H9 (cell line): Measurements from ENCODE around the gene L3MBTL1. TPM values are rescaled to one million over a fixed set of nuclear protein-coding genes. Genes with fewer than 3 reads are reported as not detected.

Source experiments
- DNase-seq: peaks from one replicate; pipeline ENCODE4 v3.0.0-alpha.2; 2017
- H2AFZ ChIP-seq: one replicate; pipeline ENCODE4 v1.6.1; 2013; ENCODE audit warnings: mild to moderate bottlenecking, low read length, control low read depth, moderate library complexity
- H2AK5ac ChIP-seq: 2 replicates; pipeline ENCODE4 v1.6.1; 2013; ENCODE audit warnings: low read length, control low read depth, mixed read lengths; ENCODE audit not compliant: insufficient read length
- H2BK120ac ChIP-seq: one replicate; pipeline ENCODE4 v1.6.1; 2013; ENCODE audit warnings: low read depth, mild to moderate bottlenecking, low read length, control low read depth, inconsistent platforms; ENCODE audit not compliant: poor library complexity, severe bottlenecking
- H2BK12ac ChIP-seq: 2 replicates; pipeline ENCODE4 v1.6.1; 2013; ENCODE audit warnings: low read length, control low read depth, mixed read lengths, low read depth; ENCODE audit not compliant: insufficient read length
- H2BK15ac ChIP-seq: 2 replicates; pipeline ENCODE4 v1.6.1; 2013; ENCODE audit warnings: low read depth, low read length, control low read depth
- H2BK20ac ChIP-seq: one replicate; pipeline ENCODE4 v1.6.1; 2013; ENCODE audit warnings: low read depth, mild to moderate bottlenecking, low read length, control low read depth, inconsistent platforms; ENCODE audit not compliant: poor library complexity, severe bottlenecking
- H2BK5ac ChIP-seq: 2 replicates; pipeline ENCODE4 v1.6.1; 2013; ENCODE audit warnings: low read length, control low read depth, mixed read lengths; ENCODE audit not compliant: insufficient read length
- H3K14ac ChIP-seq: 2 replicates; pipeline ENCODE4 v1.6.1; 2013; ENCODE audit warnings: low read length, control low read depth; ENCODE audit not compliant: insufficient read depth
- H3K18ac ChIP-seq: 2 replicates; pipeline ENCODE4 v1.6.1; 2013; ENCODE audit warnings: low read depth, mild to moderate bottlenecking, mixed read lengths, low read length, control low read depth; ENCODE audit not compliant: insufficient read length
- H3K23ac ChIP-seq: 2 replicates; pipeline ENCODE4 v1.6.1; 2013; ENCODE audit warnings: low read length, control low read depth, mixed read lengths, low read depth; ENCODE audit not compliant: insufficient read length
- H3K23me2 ChIP-seq: 2 replicates; pipeline ENCODE4 v1.6.1; 2013; ENCODE audit warnings: low read depth, mild to moderate bottlenecking, mixed read lengths, low read length, control low read depth; ENCODE audit not compliant: insufficient read length, poor library complexity, severe bottlenecking
- H3K27ac ChIP-seq: 2 replicates; pipeline ENCODE4 v1.5.1; 2013; ENCODE audit warnings: low read length, control low read depth, mixed read lengths, low read depth; ENCODE audit not compliant: insufficient read length
- H3K27me3 ChIP-seq: 2 replicates; pipeline ENCODE4 v1.6.1; 2013; ENCODE audit warnings: low read length, control low read depth, inconsistent platforms; ENCODE audit not compliant: insufficient read depth
- H3K4ac ChIP-seq: 2 replicates; pipeline ENCODE4 v1.6.1; 2013; ENCODE audit warnings: low read depth, mild to moderate bottlenecking, control low read depth, inconsistent platforms, low read length, moderate library complexity
- H3K4me1 ChIP-seq: 2 replicates; pipeline ENCODE4 v1.6.1; 2013; ENCODE audit warnings: low read length, control low read depth, inconsistent platforms; ENCODE audit not compliant: insufficient read depth
- H3K4me2 ChIP-seq: 2 replicates; pipeline ENCODE4 v1.6.1; 2013; ENCODE audit warnings: low read length, control low read depth, mixed read lengths; ENCODE audit not compliant: insufficient read length, insufficient read depth
- H3K56ac ChIP-seq: 2 replicates; pipeline ENCODE4 v1.6.1; 2013; ENCODE audit warnings: low read depth, mild to moderate bottlenecking, mixed read lengths, low read length, control low read depth; ENCODE audit not compliant: insufficient read length
- H3K79me1 ChIP-seq: 2 replicates; pipeline ENCODE4 v1.6.1; 2013; ENCODE audit warnings: low read depth, mild to moderate bottlenecking, moderate library complexity, low read length, control low read depth, inconsistent platforms; ENCODE audit not compliant: insufficient read depth, poor library complexity, severe bottlenecking
- H3K79me2 ChIP-seq: 2 replicates; pipeline ENCODE4 v1.6.1; 2013; ENCODE audit warnings: low read length, control low read depth, inconsistent platforms; ENCODE audit not compliant: insufficient read depth
- H3K9ac ChIP-seq: 2 replicates; pipeline ENCODE4 v1.6.1; 2013; ENCODE audit warnings: low read length, control low read depth, mixed read lengths; ENCODE audit not compliant: insufficient read length; ENCODE audit errors: extremely low read depth
- H3K9me3 ChIP-seq: one replicate; pipeline ENCODE4 v1.6.1; 2013; ENCODE audit warnings: low read depth, low read length, inconsistent platforms; ENCODE audit not compliant: control insufficient read depth
- H3T11ph ChIP-seq: one replicate; pipeline ENCODE4 v1.6.1; 2013; ENCODE audit warnings: mild to moderate bottlenecking, low read length, control low read depth, inconsistent platforms
- H4K20me1 ChIP-seq: one replicate; pipeline ENCODE4 v1.6.1; 2013; ENCODE audit not compliant: control insufficient read depth, insufficient read length, insufficient read depth
- H4K5ac ChIP-seq: 2 replicates; pipeline ENCODE4 v1.6.1; 2013; ENCODE audit warnings: low read depth, mild to moderate bottlenecking, mixed read lengths, low read length, control low read depth; ENCODE audit not compliant: insufficient read length
- H4K8ac ChIP-seq: replicated peaks from 2 replicates; pipeline ENCODE4 v1.6.1; 2013; ENCODE audit warnings: low read length, control low read depth, mixed read lengths, low read depth; ENCODE audit not compliant: insufficient read length
- H4K91ac ChIP-seq: 2 replicates; pipeline ENCODE4 v1.6.1; 2013; ENCODE audit warnings: low read depth, mild to moderate bottlenecking, moderate library complexity, mixed read lengths, low read length, control low read depth; ENCODE audit not compliant: insufficient read length
- H3K27ac Mint-ChIP-seq, 3 experiments: 2 replicates in 2 of 3; 3 replicates in 1 of 3; pipeline ENCODE4 v1.8.0; 2020 to 2021; ENCODE audit warnings: mixed read lengths in 3 of 3, mild to moderate bottlenecking in 1 of 3, moderate library complexity in 1 of 3
- H3K27me3 Mint-ChIP-seq: 2 replicates; pipeline ENCODE4 v1.8.0; 2021; ENCODE audit warnings: low read depth, mild to moderate bottlenecking, moderate library complexity, mixed read lengths
- H3K36me3 Mint-ChIP-seq, 3 experiments: 2 replicates in 2 of 3; 3 replicates in 1 of 3; pipeline ENCODE4 v1.8.0; 2020 to 2021; ENCODE audit warnings: low read depth in 3 of 3, mixed read lengths in 3 of 3; ENCODE audit not compliant: insufficient read depth in 1 of 3
- H3K4me1 Mint-ChIP-seq, 2 experiments: 2 replicates each; pipeline ENCODE4 v1.8.0; 2020; ENCODE audit warnings: mixed read lengths in 2 of 2
- H3K4me3 Mint-ChIP-seq, 2 experiments: 2 replicates in 1 of 2; 3 replicates in 1 of 2; pipeline ENCODE4 v1.8.0; 2020 to 2021; ENCODE audit warnings: mild to moderate bottlenecking in 2 of 2, mixed read lengths in 2 of 2, moderate library complexity in 1 of 2
- H3K9me3 Mint-ChIP-seq, 2 experiments: 2 replicates in 1 of 2; 3 replicates in 1 of 2; pipeline ENCODE4 v1.8.0; 2020; ENCODE audit warnings: mild to moderate bottlenecking in 2 of 2, mixed read lengths in 2 of 2, moderate library complexity in 1 of 2
- CTCF ChIP-seq: fragments of 200-600 bp; sonication (generic); conservative IDR thresholded peaks from 3 replicates; pipeline ENCODE4 v1.8.0; 2021; ENCODE audit warnings: antibody characterized with exemption, mild to moderate bottlenecking
- WGBS: extraction: QIAGEN DNeasy Blood & Tissue Kit; methylation state at CpG from one replicate; pipeline ENCODE4 v1.1.7; 2013; ENCODE audit warnings: missing lambda C conversion rate, low lambda C conversion rate, mixed read lengths; ENCODE audit not compliant: insufficient read length; ENCODE audit errors: extremely low coverage; 5-methylcytosine and 5-hydroxymethylcytosine counted together
- total RNA-seq: library from RNA; stranded (reverse); gene quantifications from 2 replicates; pipeline ENCODE4 v1.2.1, GENCODE V29; 2021

L3MBTL1 gene
- total RNA-seq, 1 experiment from 2014 or later, result 19.9 TPM

GRCh38 chr20:43545837-43546578, 38.5 kb downstream of the L3MBTL1 start:
- Histone ChIP-seq H2BK120ac (no peak overlapping the region), H2BK20ac (no peak overlapping the region), H3K27ac (no peak overlapping the region), H3K4ac (no peak overlapping the region), H4K20me1 (no peaks in the 10 kb centered on the region), H3K27me3 (no peaks in the 10 kb centered on the region), H2BK5ac (no peak overlapping the region), H3K56ac (no peak overlapping the region), H3K23ac (no peak overlapping the region), H3K14ac (no peak overlapping the region), H4K8ac (no peak overlapping the region), H3K9me3 (no peaks in the 10 kb centered on the region), H2AFZ (no peak overlapping the region), H2AK5ac (no peak overlapping the region), H3K79me1 (no peaks in the 10 kb centered on the region), H3K4me1 (no peaks in the 10 kb centered on the region), H4K5ac (no peak overlapping the region), H3K9ac (no peak overlapping the region), H2BK12ac (no peak overlapping the region), H3K4me2 (no peak overlapping the region), H3T11ph (no peak overlapping the region), H3K18ac (no peak overlapping the region), H2BK15ac (no peak overlapping the region), H3K79me2 (no peaks in the 10 kb centered on the region), H4K91ac (no peak overlapping the region), H3K23me2 (no peaks in the 10 kb centered on the region)
- DNase-seq, result no peak
- Mint-ChIP-seq H3K4me1 (no peaks in the 10 kb centered on the region; a peak in 2 of 4 replicates), H3K27me3 (no peaks in the 10 kb centered on the region), H3K27ac (no peak overlapping the region), H3K36me3 (peaks cover 26 to 44% (median 41%) of the 10 kb centered on the region in 3 experiments), H3K4me3 (no peak overlapping the region), H3K9me3 (peaks cover 10 to 14% of the 10 kb centered on the region in 2 experiments)
- TF ChIP-seq CTCF, result no peak
- WGBS, result no CpG with 5 or more reads among the region's 4 CpGs
